Measurements from ENCODE around the gene CAMKV. TPM values are rescaled to one million over a fixed set of nuclear protein-coding genes. Genes with fewer than 3 reads are reported as not detected.

Gene CAMKV
- total RNA-seq, 2 experiments from 2014 or later: not detected

- no peak overlapping the region for H3K27ac Mint-ChIP-seq
- POLR2A ChIA-PET: no interaction called here
- ATAC-seq (no peak), DNase-seq (no peak)
- no peak overlapping the region for H3K4me3 Mint-ChIP-seq
- no peaks in the 10 kb centered on the region for H3K9me3 Mint-ChIP-seq (ENCODE audit: insufficient read depth)
- CTCF ChIA-PET: no interaction called here
- peaks cover 36% of the 10 kb centered on the region for H3K27me3 Mint-ChIP-seq (ENCODE audit: low read depth)
- H3K4me1 Mint-ChIP-seq (ENCODE audit: low read depth): no peaks in the 10 kb centered on the region
- no peaks in the 10 kb centered on the region for H3K36me3 Mint-ChIP-seq (ENCODE audit: low read depth)
Measured at GRCh38 chr3:49868862-49869466, 742 bp downstream of the CAMKV start.

DNA sequence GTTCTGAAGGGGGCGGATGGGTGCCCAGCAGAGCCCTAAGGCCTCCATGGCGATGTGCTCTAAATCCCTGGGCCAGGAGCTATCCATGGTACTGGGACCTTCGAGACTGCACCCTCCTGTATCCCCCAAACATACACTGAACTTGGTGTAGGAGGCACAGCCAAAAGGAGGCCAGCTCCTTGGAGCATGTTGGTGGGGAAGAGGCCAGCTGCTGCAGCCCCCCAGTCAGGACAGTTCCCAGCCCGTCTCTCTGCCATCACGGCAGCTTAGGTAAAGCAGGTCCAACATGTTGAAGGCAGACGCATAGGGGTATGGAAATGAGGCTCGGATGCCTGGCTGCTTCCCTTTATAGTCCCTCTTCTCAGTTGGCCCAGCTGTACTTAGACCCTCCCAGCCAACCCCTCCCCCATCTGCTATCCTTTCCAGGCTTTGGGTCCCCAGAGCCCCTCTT lies 1.8 kb downstream of the CAMKV start:
- POLR2A ChIA-PET: no interaction called here
- DNase-seq (peak; percentile 67), ATAC-seq (peak; percentile 43)
- CTCF ChIA-PET: no interaction called here
- Mint-ChIP-seq H3K4me3 (no peak overlapping the region), H3K9me3 (ENCODE audit: insufficient read depth) (no peaks in the 10 kb centered on the region), H3K4me1 (ENCODE audit: low read depth) (no peaks in the 10 kb centered on the region), H3K27ac (no peak overlapping the region), H3K27me3 (ENCODE audit: low read depth) (peaks cover 40% of the 10 kb centered on the region), H3K36me3 (ENCODE audit: low read depth) (no peaks in the 10 kb centered on the region)

DNA sequence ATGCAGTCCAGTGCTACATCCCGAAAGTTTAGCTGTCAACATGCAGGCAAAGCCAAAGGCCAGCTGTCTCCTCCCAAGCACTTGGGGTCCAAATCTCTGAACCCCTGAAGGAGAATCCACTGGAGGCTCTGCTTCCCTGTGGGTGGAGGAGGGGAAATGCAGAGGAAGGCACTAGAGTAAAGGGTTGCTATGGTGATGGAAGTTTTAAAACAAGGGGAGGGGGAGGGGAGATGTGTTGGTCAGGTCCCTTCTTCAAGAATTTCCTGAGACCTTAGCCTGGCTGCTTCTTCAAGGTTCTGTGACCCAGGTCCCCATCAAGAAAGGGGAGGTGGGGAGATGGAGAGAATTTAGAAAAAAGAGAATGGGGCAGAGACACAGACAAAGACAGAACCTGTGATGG lies 2.3 kb downstream of the CAMKV start:
- ChIA-PET CTCF (no interaction called here), POLR2A (no interaction called here)
- Mint-ChIP-seq H3K4me3 (no peak overlapping the region), H3K27me3 (ENCODE audit: low read depth) (peaks cover 40% of the 10 kb centered on the region), H3K36me3 (ENCODE audit: low read depth) (no peaks in the 10 kb centered on the region), H3K27ac (no peak overlapping the region), H3K4me1 (ENCODE audit: low read depth) (no peaks in the 10 kb centered on the region), H3K9me3 (ENCODE audit: insufficient read depth) (no peaks in the 10 kb centered on the region)
- ATAC-seq (no peak), DNase-seq (no peak)

- ChIA-PET CTCF (no interaction called here), POLR2A (no interaction called here)
- DNase-seq (no peak), ATAC-seq (no peak)
- H3K4me1 Mint-ChIP-seq (ENCODE audit: low read depth): no peaks in the 10 kb centered on the region
- H3K27me3 Mint-ChIP-seq (ENCODE audit: low read depth): peaks cover 30% of the 10 kb centered on the region
- no peaks in the 10 kb centered on the region for H3K9me3 Mint-ChIP-seq (ENCODE audit: insufficient read depth)
- no peaks in the 10 kb centered on the region for H3K36me3 Mint-ChIP-seq (ENCODE audit: low read depth)
- H3K27ac Mint-ChIP-seq: no peak overlapping the region
- H3K4me3 Mint-ChIP-seq: no peak overlapping the region
Measured at GRCh38 chr3:49865198-49865784, 4.4 kb downstream of the CAMKV start.

- H3K36me3 Mint-ChIP-seq (ENCODE audit: low read depth): no peaks in the 10 kb centered on the region
- H3K4me1 Mint-ChIP-seq (ENCODE audit: low read depth): no peaks in the 10 kb centered on the region
- H3K4me3 Mint-ChIP-seq: no peak overlapping the region
- POLR2A ChIA-PET: interaction anchor here (0.6 kb wide), 1 partner anchor 24 kb away, joined by 3 read pairs; no protein-coding TSS in a partner anchor
- no peak for DNase-seq
- no peak for ATAC-seq
- CTCF ChIA-PET: no interaction called here
- no peak overlapping the region for H3K27ac Mint-ChIP-seq
- peaks cover 28% of the 10 kb centered on the region for H3K27me3 Mint-ChIP-seq (ENCODE audit: low read depth)
- H3K9me3 Mint-ChIP-seq (ENCODE audit: insufficient read depth): no peaks in the 10 kb centered on the region
Measured at GRCh38 chr3:49864505-49864904, 5.2 kb downstream of the CAMKV start.

DNA sequence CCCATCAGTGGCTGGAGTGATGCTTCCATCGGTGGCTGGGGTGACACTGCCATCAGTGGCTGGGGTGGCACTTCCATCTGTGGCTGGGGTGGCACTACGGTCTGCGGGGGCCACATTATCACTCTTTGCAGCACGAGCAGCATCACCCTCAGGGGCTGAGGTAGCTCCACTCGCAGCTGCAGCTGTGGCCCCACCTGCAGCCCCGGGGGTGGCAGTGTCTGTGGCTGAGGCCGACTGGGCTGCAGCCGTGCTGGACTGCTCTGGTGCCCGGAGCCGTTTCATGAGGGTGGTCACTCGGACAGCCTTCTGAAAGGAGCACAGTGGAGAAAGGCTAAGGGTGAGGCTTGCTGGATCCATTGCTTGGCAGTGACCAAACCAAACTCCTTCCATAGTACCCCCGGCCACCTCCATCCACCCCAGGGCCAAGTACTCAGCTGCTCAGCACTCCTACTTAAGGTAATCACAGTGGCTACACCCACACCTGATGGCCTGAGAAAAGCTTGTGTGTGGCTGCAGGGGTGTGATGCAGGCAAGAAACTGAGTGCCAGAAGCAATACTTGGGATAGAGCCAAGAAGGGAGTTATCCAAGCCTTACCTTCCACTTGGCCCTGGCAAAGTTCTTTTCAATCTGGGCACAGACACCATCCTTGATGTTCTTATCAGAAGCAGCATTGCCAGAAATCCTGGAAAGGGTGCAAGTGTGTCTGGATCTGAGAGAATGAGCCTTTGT lies 10.0 kb downstream of the CAMKV start:
- CTCF ChIA-PET: no interaction called here
- Mint-ChIP-seq H3K9me3 (ENCODE audit: insufficient read depth) (no peaks in the 10 kb centered on the region), H3K36me3 (ENCODE audit: low read depth) (peaks cover 3% of the 10 kb centered on the region), H3K4me3 (no peak overlapping the region), H3K27ac (no peak overlapping the region), H3K27me3 (ENCODE audit: low read depth) (peaks cover 6% of the 10 kb centered on the region), H3K4me1 (ENCODE audit: low read depth) (peaks cover 15% of the 10 kb centered on the region)
- DNase-seq (no peak), ATAC-seq (no peak)
- POLR2A ChIA-PET: interaction anchor here (0.7 kb wide), 1 partner anchor 86 kb away, joined by 3 read pairs; no protein-coding TSS in a partner anchor

DNA sequence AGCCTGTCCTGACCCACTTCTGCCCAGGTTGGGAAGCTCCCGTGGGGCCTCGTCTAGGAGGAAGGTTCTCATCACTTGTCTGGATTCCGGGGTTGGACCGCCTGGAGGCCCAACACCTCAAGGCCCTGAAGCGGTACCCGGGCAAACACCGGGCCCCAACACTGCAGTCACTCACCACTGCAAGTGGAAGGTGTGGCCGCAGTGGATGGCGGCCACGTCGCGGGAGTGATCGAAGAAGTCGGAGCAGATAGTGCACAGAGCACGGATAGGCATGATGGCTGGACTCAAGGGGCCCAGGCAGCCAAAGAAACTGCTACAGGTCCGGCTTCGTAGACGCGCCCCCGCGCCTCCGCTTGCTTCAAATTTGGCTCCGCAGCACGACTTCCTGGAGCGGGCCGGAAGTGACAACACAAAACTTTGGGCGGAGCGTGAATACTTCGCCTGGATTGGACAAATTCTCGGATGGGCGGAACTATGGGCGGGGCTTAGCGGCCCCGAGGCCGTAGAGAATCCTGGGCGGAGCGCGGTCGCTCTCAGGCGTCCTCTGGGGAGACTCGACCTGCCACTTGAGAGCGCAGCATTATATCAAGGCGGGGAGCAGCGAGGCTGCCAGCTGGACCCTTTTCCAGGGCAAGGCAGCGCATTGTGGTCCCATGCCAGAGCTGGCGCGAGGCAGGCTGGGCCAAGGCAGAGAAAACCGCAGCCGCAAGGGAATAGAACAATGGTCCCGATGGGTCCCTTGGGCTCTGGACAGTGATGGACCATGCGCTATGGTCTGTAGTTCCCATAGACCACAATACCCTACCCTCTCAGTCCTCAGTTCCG lies 13.3 kb downstream of the CAMKV start, which contains the start of gene TRAIP:
TRAIP (minus strand) TSS at position 384 of the 825 bp plus-strand sequence; CDS start at position 273, 111 bp downstream.
- H3K27me3 Mint-ChIP-seq (ENCODE audit: low read depth): no peaks in the 10 kb centered on the region
- peak; percentile 98 for ATAC-seq
- H3K4me3 Mint-ChIP-seq: peak within 1 kb of the TSS; percentile 99
- peak; percentile 96 for DNase-seq
- ChIA-PET CTCF (interaction anchor here (1.0 to 5.6 kb wide), 3 partner anchors 16 to 54 kb away, joined by 4 to 42 read pairs (median 8); partner anchors contain the start of gene INKA1), POLR2A (interaction anchor here (0.6 to 1.2 kb wide), 8 partner anchors 11 to 526 kb away, joined by 3 to 6 read pairs (median 3); partner anchors contain the start of gene INKA1)
- H3K36me3 Mint-ChIP-seq (ENCODE audit: low read depth): peaks cover 7% of the 10 kb centered on the region
- H3K27ac Mint-ChIP-seq: peak within 1 kb of the TSS; percentile 95
- H3K9me3 Mint-ChIP-seq (ENCODE audit: insufficient read depth): no peaks in the 10 kb centered on the region
- H3K4me1 Mint-ChIP-seq (ENCODE audit: low read depth): peaks cover 21% of the 10 kb centered on the region

DNA sequence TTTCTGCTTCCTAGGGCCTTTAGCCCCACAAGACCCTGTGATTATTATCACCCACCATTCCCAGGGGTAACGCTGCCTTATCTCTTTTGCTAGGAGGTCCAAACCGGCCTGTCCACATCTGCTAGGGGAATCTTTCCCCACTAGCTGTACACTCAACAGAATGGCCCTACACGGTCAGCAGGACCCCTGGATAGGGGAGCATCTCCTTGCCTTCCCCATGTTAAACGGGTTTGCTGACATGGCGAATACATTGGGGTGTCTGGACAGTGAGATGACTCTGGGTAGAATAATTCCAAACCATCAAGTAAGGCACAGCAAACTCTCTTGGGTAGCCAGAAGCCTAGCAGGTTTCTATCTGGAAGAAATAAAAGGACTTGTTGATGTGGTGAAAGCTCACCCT lies 14.0 kb downstream of the CAMKV start:
- no peak for DNase-seq
- CTCF ChIA-PET: interaction anchor here (1.0 to 5.6 kb wide), 3 partner anchors 16 to 53 kb away, joined by 4 to 42 read pairs (median 8); partner anchors contain the start of gene INKA1
- H3K27ac Mint-ChIP-seq: peak overlapping the region; percentile 95

DNA sequence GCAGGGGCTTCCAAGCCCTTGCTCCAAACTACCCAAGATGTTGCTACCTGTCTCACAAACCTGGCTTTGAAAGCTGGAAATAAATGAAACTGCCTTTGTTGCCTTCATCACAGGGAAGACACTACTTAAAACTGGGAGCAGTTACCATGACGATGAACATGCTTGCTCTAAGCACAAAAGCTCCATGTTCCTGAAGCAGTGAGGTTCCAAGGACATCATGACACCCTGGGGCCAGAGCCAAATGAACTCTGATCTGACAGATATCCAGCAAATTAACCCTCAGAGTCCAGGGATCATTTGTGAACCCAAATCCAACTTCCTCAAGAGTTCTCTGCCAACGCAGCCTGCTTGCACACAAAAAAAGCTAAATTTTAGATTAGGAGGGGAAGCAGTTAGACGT lies 24.0 kb downstream of the CAMKV start:
- Mint-ChIP-seq H3K4me3 (no peak overlapping the region), H3K27me3 (ENCODE audit: low read depth) (no peaks in the 10 kb centered on the region), H3K4me1 (ENCODE audit: low read depth) (no peaks in the 10 kb centered on the region), H3K27ac (no peak overlapping the region), H3K9me3 (ENCODE audit: insufficient read depth) (no peaks in the 10 kb centered on the region), H3K36me3 (ENCODE audit: low read depth) (peaks cover 31% of the 10 kb centered on the region)
- ChIA-PET POLR2A (interaction anchor here (1.2 to 1.5 kb wide), 2 partner anchors 10 to 34 kb away, joined by 3 to 6 read pairs; no protein-coding TSS in a partner anchor), CTCF (interaction anchor here (1.0 kb wide), 1 partner anchor 42 kb away, joined by 3 read pairs; the partner anchor contains the start of gene INKA1)
- no peak for DNase-seq
- no peak for ATAC-seq

More for the DNA sequence above, 14.0 kb downstream of the CAMKV start:
- Mint-ChIP-seq H3K4me3 (peak overlapping the region; percentile 99), H3K4me1 (ENCODE audit: low read depth) (peaks cover 21% of the 10 kb centered on the region), H3K27me3 (ENCODE audit: low read depth) (no peaks in the 10 kb centered on the region), H3K9me3 (ENCODE audit: insufficient read depth) (no peaks in the 10 kb centered on the region), H3K36me3 (ENCODE audit: low read depth) (peaks cover 7% of the 10 kb centered on the region)
- no peak for ATAC-seq
- POLR2A ChIA-PET: interaction anchor here (0.8 to 1.2 kb wide), 6 partner anchors 11 to 69 kb away, joined by 3 to 6 read pairs (median 3); partner anchors contain the start of gene INKA1

- POLR2A ChIA-PET: interaction anchor here (1.2 to 1.5 kb wide), 2 partner anchors 11 to 35 kb away, joined by 3 to 6 read pairs; no protein-coding TSS in a partner anchor
- H3K36me3 Mint-ChIP-seq (ENCODE audit: low read depth): peaks cover 31% of the 10 kb centered on the region
- no peaks in the 10 kb centered on the region for H3K4me1 Mint-ChIP-seq (ENCODE audit: low read depth)
- no peak overlapping the region for H3K27ac Mint-ChIP-seq
- CTCF ChIA-PET: interaction anchor here (0.8 to 1.4 kb wide), 5 partner anchors 11 to 305 kb away, joined by 3 to 4 read pairs (median 3); partner anchors contain the start of gene INKA1
- H3K4me3 Mint-ChIP-seq: no peak overlapping the region
- H3K9me3 Mint-ChIP-seq (ENCODE audit: insufficient read depth): no peaks in the 10 kb centered on the region
- ATAC-seq (no peak), DNase-seq (no peak)
- H3K27me3 Mint-ChIP-seq (ENCODE audit: low read depth): no peaks in the 10 kb centered on the region
Measured at GRCh38 chr3:49844464-49845183, 25.1 kb downstream of the CAMKV start.
